ENCODE measurements around the gene ITPR2. TPM values are rescaled to one million over a fixed set of nuclear protein-coding genes. Genes with fewer than 3 reads are reported as not detected.
A peak's percentile ranks its signal among the peaks of the same experiment; 100 is the strongest.

The ITPR2 gene
- total and polyA plus RNA-seq, 2 of the 13 experiments (the other 11 are each of a cell fraction or from before 2014, with no cell fraction given) = 31.9 to 81.9 TPM

DNA sequence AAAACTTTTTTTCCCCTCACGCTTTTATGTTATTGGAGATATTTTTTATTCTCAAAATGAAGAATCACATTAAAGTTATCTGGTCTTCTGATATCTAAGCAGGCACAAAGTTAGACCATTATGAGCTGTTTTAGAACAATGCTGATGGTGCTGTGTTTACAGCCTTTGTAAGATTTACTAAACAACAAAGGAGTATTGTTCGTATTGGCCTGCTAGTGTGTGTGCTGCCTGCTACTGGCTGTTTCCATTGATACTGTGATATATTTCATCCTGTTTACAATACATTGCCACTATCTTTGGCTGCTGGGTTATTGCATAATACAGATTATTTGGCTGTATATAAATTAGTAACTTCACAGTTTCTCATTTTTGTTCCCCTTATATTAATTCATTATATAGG lies 220.8 kb downstream of the ITPR2 start:
- DNase-seq (ENCODE audit: low spot score) (no peak), FAIRE-seq (no peak), ATAC-seq (no peak)
- no peak overlapping the region for H2AFZ ChIP-seq (ENCODE audit: low read length)
- no peaks in the 10 kb centered on the region for H3K4me1 ChIP-seq (ENCODE audit: insufficient read depth, low read length)
- H3K27me3 ChIP-seq (ENCODE audit: control insufficient read depth in 1 of 2, insufficient read depth in 2 of 2, low read length in 2 of 2) = no peaks in the 10 kb centered on the region
- H3K79me2 ChIP-seq (ENCODE audit: insufficient read depth, low read length) = no peaks in the 10 kb centered on the region
- no peak overlapping the region for H3K9ac ChIP-seq (ENCODE audit: insufficient read depth, low read depth, low read length)
- POLR2A ChIA-PET = no interaction called here
- TF ChIP-seq CEBPB (IDR thresholded peaks at IDR 0.05; ENCODE audit: borderline replicate concordance, low read depth, low read length) = peak; percentile 25; the same call in 1 of the 2 replicates
- TF ChIP-seq ZNF136 (CRISPR knock-in tag; IDR thresholded peaks at IDR 0.05; ENCODE audit: low read depth) = no peak
- no peak for TF ChIP-seq SOX13 (IDR thresholded peaks at IDR 0.05)
- TF ChIP-seq SOX13 (CRISPR knock-in tag; conservative IDR thresholded peaks at IDR 0.05 in 1 of 2, IDR thresholded peaks at IDR 0.05 in 1 of 2) = peak in 1 of 2 experiments; percentile 34; a peak in 1 of 4 replicates
- TF ChIP-seq SOX5 (CRISPR knock-in tag; IDR thresholded peaks at IDR 0.05; ENCODE audit: borderline replicate concordance) = peak; percentile 28; the same call in 1 of the 2 replicates
- no peaks in the 10 kb centered on the region for H4K20me1 ChIP-seq (ENCODE audit: insufficient read depth, low read length)
- in situ Hi-C loops (cut with HindIII; ENCODE audit: extremely low pct_ligation_motif_present, low pct_unique_long_range_greater_than_20kb) = no loop called here
- no TSS peak for BruUV-seq (replicated peaks)
- H3K4me3 ChIP-seq (replicated peaks in 1 of 3; ENCODE audit: insufficient read depth in 1 of 3, low read depth in 2 of 3, low read length in 3 of 3) = no peak overlapping the region
- CTCF ChIA-PET (ENCODE audit: low intra/inter-chr PET ratio, low total read pairs) = no interaction called here
- 89% methylated on average over 2 of the region's 2 CpGs for WGBS (ENCODE audit: low lambda C conversion rate)
- no peaks in the 10 kb centered on the region for H3K9me3 ChIP-seq (ENCODE audit: low read length)
- H3K36me3 ChIP-seq (replicated peaks in 1 of 2; ENCODE audit: control insufficient read depth in 1 of 2, insufficient read depth in 2 of 2, low read length in 2 of 2) = peaks cover 4 to 40% of the 10 kb centered on the region in 2 experiments; a peak in 4 of 5 replicates
- intact Hi-C loops (cut with micrococcal nuclease; ENCODE audit: unreplicated experiment) = no loop called here
- H3K4me2 ChIP-seq (ENCODE audit: low read depth, low read length) = no peak overlapping the region
- H3K27ac ChIP-seq (ENCODE audit: extremely low read length, insufficient read depth, low read length) = no peak overlapping the region

DNA sequence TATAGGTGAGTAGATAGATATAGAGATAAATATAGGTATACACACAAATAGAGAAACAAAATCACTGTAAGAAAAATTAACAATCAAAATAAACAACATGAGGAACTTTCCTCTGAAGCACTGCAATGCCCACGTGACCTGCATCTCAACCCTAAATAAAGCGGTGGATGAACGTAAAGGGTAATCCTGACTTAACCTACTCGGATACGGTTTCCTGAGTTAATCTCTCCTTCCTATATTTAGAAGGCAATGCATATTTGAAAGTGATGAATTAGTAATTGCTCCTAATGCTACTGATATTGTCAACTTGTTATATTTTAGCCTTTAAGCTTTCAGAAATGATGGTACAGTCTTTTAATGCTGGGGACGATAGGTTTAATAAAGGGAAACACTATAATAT lies 221.4 kb downstream of the ITPR2 start:
- ChIA-PET POLR2A (no interaction called here), CTCF (ENCODE audit: low intra/inter-chr PET ratio, low total read pairs) (no interaction called here)
- no peaks in the 10 kb centered on the region for H3K79me2 ChIP-seq (ENCODE audit: insufficient read depth, low read length)
- FAIRE-seq = no peak
- no peaks in the 10 kb centered on the region for H3K9me3 ChIP-seq (ENCODE audit: low read length)
- in situ Hi-C loops (cut with HindIII; ENCODE audit: extremely low pct_ligation_motif_present, low pct_unique_long_range_greater_than_20kb) (no loop called here), intact Hi-C loops (cut with micrococcal nuclease; ENCODE audit: unreplicated experiment) (no loop called here)
- H3K36me3 ChIP-seq (replicated peaks in 1 of 2; ENCODE audit: control insufficient read depth in 1 of 2, insufficient read depth in 2 of 2, low read length in 2 of 2) = peaks cover 4 to 40% of the 10 kb centered on the region in 2 experiments; a peak in 4 of 5 replicates
- no peak for TF ChIP-seq KMT2B (CRISPR knock-in tag; IDR thresholded peaks at IDR 0.05)
- TF ChIP-seq RBM22 (optimal IDR thresholded peaks at IDR 0.05; ENCODE audit: low read length) = peak; percentile 33
- H4K20me1 ChIP-seq (ENCODE audit: insufficient read depth, low read length) = no peaks in the 10 kb centered on the region
- H3K9ac ChIP-seq (ENCODE audit: insufficient read depth, low read depth, low read length) = no peak overlapping the region
- no peak overlapping the region for H3K4me3 ChIP-seq (replicated peaks in 1 of 3; ENCODE audit: insufficient read depth in 1 of 3, low read depth in 2 of 3, low read length in 3 of 3)
- 98% methylated on average over 6 of the region's 6 CpGs for WGBS (ENCODE audit: low lambda C conversion rate)
- H3K4me1 ChIP-seq (ENCODE audit: insufficient read depth, low read length) = no peaks in the 10 kb centered on the region
- DNase-seq (ENCODE audit: low spot score) = no peak
- no peak for ATAC-seq
- no peak overlapping the region for H3K4me2 ChIP-seq (ENCODE audit: low read depth, low read length)
- no peak overlapping the region for H2AFZ ChIP-seq (ENCODE audit: low read length)
- no peak overlapping the region for H3K27ac ChIP-seq (ENCODE audit: extremely low read length, insufficient read depth, low read length)
- H3K27me3 ChIP-seq (ENCODE audit: control insufficient read depth in 1 of 2, insufficient read depth in 2 of 2, low read length in 2 of 2) = no peaks in the 10 kb centered on the region
- no TSS peak for BruUV-seq (replicated peaks)
